HCT116 (cell line): ENCODE results near the gene SEC11C.
"Not testable (repeated sequence)": the region's sequence is repeated elsewhere in the genome, so short reads cannot be mapped to it uniquely, and the experiment has no call there.

Source experiments
- CEBPB ChIP-seq: IDR thresholded peaks from 2 replicates; pipeline ENCODE4 v1.6.1; 2012; ENCODE audit warnings: low read depth
- POLR2A ChIP-seq: IDR thresholded peaks from 2 replicates; pipeline ENCODE4 v1.7.0; 2011; ENCODE audit warnings: borderline replicate concordance; ENCODE audit not compliant: insufficient read depth, insufficient read length; ENCODE audit errors: extremely low read depth
- POLR2AphosphoS5 ChIP-seq: IDR thresholded peaks from 2 replicates; pipeline ENCODE4 v1.6.1; 2011; ENCODE audit warnings: mild to moderate bottlenecking, low read depth, low read length, moderate library complexity
- RAD21 ChIP-seq: IDR thresholded peaks from 2 replicates; pipeline ENCODE4 v1.6.1; 2012; ENCODE audit warnings: low read depth, mild to moderate bottlenecking
- SP1 ChIP-seq: IDR thresholded peaks from 2 replicates; pipeline ENCODE4 v1.6.1; 2012; ENCODE audit warnings: low read depth
- SRF ChIP-seq: IDR thresholded peaks from 2 replicates; pipeline ENCODE4 v1.6.1; 2012; ENCODE audit warnings: low read depth
- TF ChIP-seq, protein P1 (sequence below), 3 experiments: fragments of 200-600 bp in 1 of 3; sonication (generic) in 1 of 3; IDR thresholded peaks in 2 of 3; conservative IDR thresholded peaks in 1 of 3; 2 replicates each; pipeline ENCODE4 v1.5.1; 2012 to 2017; ENCODE audit warnings: low read depth in 2 of 3, low read length in 2 of 3, antibody characterized with exemption in 1 of 3, borderline replicate concordance in 1 of 3, control low read depth in 1 of 3, mild to moderate bottlenecking in 1 of 3, mixed read lengths in 1 of 3, mixed run types in 1 of 3, moderate library complexity in 1 of 3; ENCODE audit not compliant: insufficient read depth in 1 of 3
- TF ChIP-seq, protein P2 (sequence below): IDR thresholded peaks from 2 replicates; pipeline ENCODE4 v1.6.1; 2012; ENCODE audit warnings: low read depth
- TF ChIP-seq, protein P3 (sequence below): IDR thresholded peaks from 2 replicates; pipeline ENCODE4 v1.6.1; 2012

DNA sequence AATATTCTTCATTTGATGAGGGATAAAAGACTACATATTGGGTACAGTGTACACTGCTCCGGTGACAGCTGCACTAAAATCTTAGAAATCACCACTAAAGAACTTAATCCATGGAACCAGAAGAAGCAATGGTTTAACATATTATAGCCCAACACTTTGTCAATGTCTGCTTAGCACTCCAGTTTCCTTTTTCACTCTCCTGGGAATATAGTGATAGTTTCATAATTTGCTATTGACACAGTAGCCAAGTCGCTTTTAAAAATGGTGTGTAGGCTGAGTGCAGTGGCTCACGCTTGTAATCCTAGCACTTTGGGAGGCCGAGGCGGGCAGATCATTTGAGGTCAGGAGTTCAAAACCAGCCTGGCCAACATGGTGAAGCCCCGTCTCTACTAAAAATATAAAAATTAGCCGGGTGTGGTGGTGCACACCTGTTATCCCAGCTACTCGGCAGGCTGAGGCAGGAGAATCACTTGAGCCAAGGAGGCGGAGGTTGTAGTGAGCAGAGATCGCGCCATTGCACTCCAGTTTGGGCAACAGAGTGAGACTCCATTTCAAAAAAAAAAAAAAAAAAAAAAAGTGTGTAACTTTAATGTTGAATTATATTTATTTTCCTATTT lies 3.2 kb downstream of the SEC11C start:
- TF ChIP-seq, protein P1, sequence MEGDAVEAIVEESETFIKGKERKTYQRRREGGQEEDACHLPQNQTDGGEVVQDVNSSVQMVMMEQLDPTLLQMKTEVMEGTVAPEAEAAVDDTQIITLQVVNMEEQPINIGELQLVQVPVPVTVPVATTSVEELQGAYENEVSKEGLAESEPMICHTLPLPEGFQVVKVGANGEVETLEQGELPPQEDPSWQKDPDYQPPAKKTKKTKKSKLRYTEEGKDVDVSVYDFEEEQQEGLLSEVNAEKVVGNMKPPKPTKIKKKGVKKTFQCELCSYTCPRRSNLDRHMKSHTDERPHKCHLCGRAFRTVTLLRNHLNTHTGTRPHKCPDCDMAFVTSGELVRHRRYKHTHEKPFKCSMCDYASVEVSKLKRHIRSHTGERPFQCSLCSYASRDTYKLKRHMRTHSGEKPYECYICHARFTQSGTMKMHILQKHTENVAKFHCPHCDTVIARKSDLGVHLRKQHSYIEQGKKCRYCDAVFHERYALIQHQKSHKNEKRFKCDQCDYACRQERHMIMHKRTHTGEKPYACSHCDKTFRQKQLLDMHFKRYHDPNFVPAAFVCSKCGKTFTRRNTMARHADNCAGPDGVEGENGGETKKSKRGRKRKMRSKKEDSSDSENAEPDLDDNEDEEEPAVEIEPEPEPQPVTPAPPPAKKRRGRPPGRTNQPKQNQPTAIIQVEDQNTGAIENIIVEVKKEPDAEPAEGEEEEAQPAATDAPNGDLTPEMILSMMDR (IDR thresholded peaks at IDR 0.05 in 2 of 3, conservative IDR thresholded peaks at IDR 0.05 in 1 of 3; ENCODE audit: borderline replicate concordance in 1 of 3, insufficient read depth in 1 of 3, low read depth in 2 of 3, low read length in 2 of 3), result not testable (repeated sequence)
- not testable (repeated sequence) for TF ChIP-seq RAD21, SRF, POLR2AphosphoS5, SP1, CEBPB, POLR2A
- TF ChIP-seq, protein P2, sequence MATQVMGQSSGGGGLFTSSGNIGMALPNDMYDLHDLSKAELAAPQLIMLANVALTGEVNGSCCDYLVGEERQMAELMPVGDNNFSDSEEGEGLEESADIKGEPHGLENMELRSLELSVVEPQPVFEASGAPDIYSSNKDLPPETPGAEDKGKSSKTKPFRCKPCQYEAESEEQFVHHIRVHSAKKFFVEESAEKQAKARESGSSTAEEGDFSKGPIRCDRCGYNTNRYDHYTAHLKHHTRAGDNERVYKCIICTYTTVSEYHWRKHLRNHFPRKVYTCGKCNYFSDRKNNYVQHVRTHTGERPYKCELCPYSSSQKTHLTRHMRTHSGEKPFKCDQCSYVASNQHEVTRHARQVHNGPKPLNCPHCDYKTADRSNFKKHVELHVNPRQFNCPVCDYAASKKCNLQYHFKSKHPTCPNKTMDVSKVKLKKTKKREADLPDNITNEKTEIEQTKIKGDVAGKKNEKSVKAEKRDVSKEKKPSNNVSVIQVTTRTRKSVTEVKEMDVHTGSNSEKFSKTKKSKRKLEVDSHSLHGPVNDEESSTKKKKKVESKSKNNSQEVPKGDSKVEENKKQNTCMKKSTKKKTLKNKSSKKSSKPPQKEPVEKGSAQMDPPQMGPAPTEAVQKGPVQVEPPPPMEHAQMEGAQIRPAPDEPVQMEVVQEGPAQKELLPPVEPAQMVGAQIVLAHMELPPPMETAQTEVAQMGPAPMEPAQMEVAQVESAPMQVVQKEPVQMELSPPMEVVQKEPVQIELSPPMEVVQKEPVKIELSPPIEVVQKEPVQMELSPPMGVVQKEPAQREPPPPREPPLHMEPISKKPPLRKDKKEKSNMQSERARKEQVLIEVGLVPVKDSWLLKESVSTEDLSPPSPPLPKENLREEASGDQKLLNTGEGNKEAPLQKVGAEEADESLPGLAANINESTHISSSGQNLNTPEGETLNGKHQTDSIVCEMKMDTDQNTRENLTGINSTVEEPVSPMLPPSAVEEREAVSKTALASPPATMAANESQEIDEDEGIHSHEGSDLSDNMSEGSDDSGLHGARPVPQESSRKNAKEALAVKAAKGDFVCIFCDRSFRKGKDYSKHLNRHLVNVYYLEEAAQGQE, result not testable (repeated sequence)
- TF ChIP-seq, protein P3, sequence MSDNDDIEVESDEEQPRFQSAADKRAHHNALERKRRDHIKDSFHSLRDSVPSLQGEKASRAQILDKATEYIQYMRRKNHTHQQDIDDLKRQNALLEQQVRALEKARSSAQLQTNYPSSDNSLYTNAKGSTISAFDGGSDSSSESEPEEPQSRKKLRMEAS, result not testable (repeated sequence)
